ENCODE data around the gene IL27RA. TPM values are rescaled to one million over a fixed set of nuclear protein-coding genes. Genes with fewer than 3 reads are reported as not detected.

Gene IL27RA
- total RNA-seq, 1 experiment from 2014 or later = 20.7 TPM

GRCh38 chr19:14056741-14057356, 25.3 kb downstream of the IL27RA start:
- DNase-seq (ENCODE audit: low read depth) = no peak

GRCh38 chr19:14058182-14059092, 26.9 kb downstream of the IL27RA start:
- no peak for DNase-seq (ENCODE audit: low read depth)

GRCh38 chr19:14059093-14059480, 27.5 kb downstream of the IL27RA start:
- no peak for DNase-seq (ENCODE audit: low read depth)

GRCh38 chr19:14059652-14060155, 28.1 kb downstream of the IL27RA start:
- DNase-seq (ENCODE audit: low read depth) = no peak

GRCh38 chr19:14061081-14061749, 29.7 kb downstream of the IL27RA start:
- DNase-seq (ENCODE audit: low read depth) = no peak

GRCh38 chr19:14061751-14062557, 30.4 kb downstream of the IL27RA start, which contains the start of gene PALM3:
Gene PALM3 (minus strand): TSS chr19:14062076. CDS start chr19:14061980, 96 bp downstream.
- no peak for DNase-seq (ENCODE audit: low read depth)

GRCh38 chr19:14062558-14062855, 30.9 kb downstream of the IL27RA start:
- no peak for DNase-seq (ENCODE audit: low read depth)

GRCh38 chr19:14063105-14063504, 31.5 kb downstream of the IL27RA start:
- no peak for DNase-seq (ENCODE audit: low read depth)

- DNase-seq (ENCODE audit: low read depth) = no peak
Observed at GRCh38 chr19:14066134-14066533, 34.6 kb downstream of the IL27RA start.

- DNase-seq (ENCODE audit: low read depth) = no peak
Observed at GRCh38 chr19:14070268-14071050, 38.9 kb downstream of the IL27RA start.

- DNase-seq (ENCODE audit: low read depth) = no peak
Observed at GRCh38 chr19:14072535-14073260, 41.1 kb downstream of the IL27RA start, which contains the start of gene MISP3. Gene MISP3 (plus strand): TSS chr19:14072786. CDS start chr19:14073310, 524 bp downstream.

GRCh38 chr19:14073261-14073924, 41.8 kb downstream of the IL27RA start:
- DNase-seq (ENCODE audit: low read depth) = peak; percentile 65

GRCh38 chr19:14073925-14074838, 42.6 kb downstream of the IL27RA start:
- no peak for DNase-seq (ENCODE audit: low read depth)

GRCh38 chr19:14078411-14078810, 46.8 kb downstream of the IL27RA start:
- no peak for DNase-seq (ENCODE audit: low read depth)

- peak; percentile 98 for DNase-seq (ENCODE audit: low read depth)
Observed at GRCh38 chr19:14080887-14081796, 49.6 kb downstream of the IL27RA start.

- DNase-seq (ENCODE audit: low read depth) = no peak
Observed at GRCh38 chr19:14081797-14082674, 50.5 kb downstream of the IL27RA start.
